K562 (cell line): ENCODE measurements around the gene HS6ST1. TPM values are rescaled to one million over a fixed set of nuclear protein-coding genes. Genes with fewer than 3 reads are reported as not detected.

Source experiments
- CTBP1 ChIP-seq: fragments of 450-650 bp; IDR thresholded peaks from 2 replicates; pipeline ENCODE4 v1.6.1; 2016; ENCODE audit warnings: borderline replicate concordance
- CXXC5 ChIP-seq: fragments of 250-450 bp; sonication (Bioruptor Pico); IDR thresholded peaks from 2 replicates; pipeline ENCODE4 v1.8.0; 2022; ENCODE audit warnings: inconsistent platforms, mild to moderate bottlenecking, moderate library complexity
- E2F4 ChIP-seq: sonication (generic); formaldehyde crosslinking; IDR thresholded peaks from 2 replicates; pipeline ENCODE4 v1.8.0; 2022; ENCODE audit warnings: mild to moderate bottlenecking, low read depth, missing genetic modification reagents
- ERF ChIP-seq: fragments of 450-650 bp; formaldehyde crosslinking; IDR thresholded peaks from 2 replicates; pipeline ENCODE4 v1.4.0; 2020; ENCODE audit warnings: mild to moderate bottlenecking, mixed read lengths
- ESRRB ChIP-seq: fragments of 250-450 bp; sonication (Bioruptor Pico); IDR thresholded peaks from 2 replicates; pipeline ENCODE4 v1.5.0; 2020; ENCODE audit warnings: mild to moderate bottlenecking, moderate library complexity, borderline replicate concordance
- MAFK ChIP-seq: IDR thresholded peaks from 2 replicates; pipeline ENCODE4 v1.6.1; 2011; ENCODE audit warnings: low read length, improper control_type of control experiment
- PHF8 ChIP-seq: fragments of 200-600 bp; sonication (generic); IDR thresholded peaks from 2 replicates; pipeline ENCODE4 v1.6.1; 2012; ENCODE audit warnings: mixed run types, mild to moderate bottlenecking, inconsistent platforms, low read length, moderate library complexity, borderline replicate concordance
- PURB ChIP-seq: sonication (generic); formaldehyde crosslinking; IDR thresholded peaks from 2 replicates; pipeline ENCODE4 v1.9.0; 2021; ENCODE audit warnings: low read depth, mild to moderate bottlenecking, missing genetic modification reagents
- RBM39 ChIP-seq: fragments of 200-400 bp; formaldehyde crosslinking; optimal IDR thresholded peaks from 2 replicates; pipeline ENCODE3; 2018; ENCODE audit warnings: low read depth, low read length
- SIN3B ChIP-seq: fragments of 450-650 bp; IDR thresholded peaks from 2 replicates; pipeline ENCODE4 v1.6.1; 2017; ENCODE audit warnings: low read depth, mild to moderate bottlenecking, moderate library complexity
- SMARCE1 ChIP-seq: fragments of 450-650 bp; IDR thresholded peaks from 2 replicates; pipeline ENCODE4 v1.7.1; 2016; ENCODE audit warnings: mild to moderate bottlenecking
- SMC3 ChIP-seq: conservative IDR thresholded peaks from 2 replicates; pipeline ENCODE4 v1.6.1; 2011; ENCODE audit warnings: low read depth, low read length, improper control_type of control experiment; ENCODE audit not compliant: insufficient read depth
- SREBF1 ChIP-seq: fragments of 150-350 bp; IDR thresholded peaks from 2 replicates; pipeline ENCODE4 v1.6.1; 2014; ENCODE audit warnings: antibody characterized with exemption, low read depth, low read length, borderline replicate concordance
- SREBF2 ChIP-seq: sonication (generic); formaldehyde crosslinking; IDR thresholded peaks from 2 replicates; pipeline ENCODE4 v1.4.0; 2020; ENCODE audit warnings: mild to moderate bottlenecking, missing genetic modification reagents
- STAT6 ChIP-seq: sonication (generic); formaldehyde crosslinking; IDR thresholded peaks from 2 replicates; pipeline ENCODE4 v1.8.1; 2023; ENCODE audit warnings: mild to moderate bottlenecking, missing genetic modification reagents
- TGIF2 ChIP-seq: sonication (generic); formaldehyde crosslinking; IDR thresholded peaks from 2 replicates; pipeline ENCODE4 v1.8.1; 2022; ENCODE audit warnings: mild to moderate bottlenecking, missing genetic modification reagents, moderate library complexity
- ZFP36 ChIP-seq: fragments of 150-350 bp; IDR thresholded peaks from 2 replicates; pipeline ENCODE4 v1.6.1; 2018; ENCODE audit warnings: low read length, low read depth; ENCODE audit not compliant: partially characterized antibody
- ZNF134 ChIP-seq: fragments of 250-450 bp; sonication (Bioruptor Pico); conservative IDR thresholded peaks from 2 replicates; pipeline ENCODE4 v1.4.0; 2020
- ZNF140 ChIP-seq: fragments of 250-450 bp; sonication (Bioruptor Pico); IDR thresholded peaks from 2 replicates; pipeline ENCODE4 v1.8.0; 2021; ENCODE audit warnings: moderate library complexity, mild to moderate bottlenecking, inconsistent platforms
- ZNF445 ChIP-seq: fragments of 250-450 bp; sonication (Bioruptor Pico); IDR thresholded peaks from 2 replicates; pipeline ENCODE4 v1.4.0; 2020; ENCODE audit warnings: low read depth, mild to moderate bottlenecking, moderate library complexity
- ZNF551 ChIP-seq: fragments of 250-450 bp; sonication (Bioruptor Pico); IDR thresholded peaks from 2 replicates; pipeline ENCODE4 v1.5.0; 2021; ENCODE audit warnings: mild to moderate bottlenecking, moderate library complexity
- ZNF639 ChIP-seq, 2 experiments: fragments of 200-800 bp in 1 of 2; sonication (Bioruptor generic) in 1 of 2; sonication (generic) in 1 of 2; formaldehyde crosslinking in 1 of 2; IDR thresholded peaks in 1 of 2; conservative IDR thresholded peaks in 1 of 2; 2 replicates each; pipeline versions ENCODE4 v1.5.0 to v1.6.1; 2016 to 2020; ENCODE audit warnings: missing compliant biosample characterization in 1 of 2, missing genetic modification characterization in 1 of 2, missing genetic modification reagents in 1 of 2
- ZNF695 ChIP-seq: fragments of 450-650 bp; formaldehyde crosslinking; IDR thresholded peaks from 2 replicates; pipeline ENCODE4 v1.4.0; 2020; ENCODE audit warnings: mild to moderate bottlenecking, moderate library complexity
- ZNF76 ChIP-seq: fragments of 250-450 bp; sonication (Bioruptor Pico); IDR thresholded peaks from 2 replicates; pipeline ENCODE4 v1.4.0; 2020; ENCODE audit warnings: mild to moderate bottlenecking, moderate library complexity, borderline replicate concordance
- polyA plus RNA-seq, 8 experiments: library from polyadenylated mRNA; depleted of rRNA in 4 of 8; stranded (reverse) in 5 of 8; unstranded in 3 of 8; fragments of >200 nt; fragmentation: Nextera tagmentation in 2 of 8; fragmentation: Illumina TruSeq in 1 of 8; extraction: Ambion mirVana in 2 of 8; extraction: Trizol in 1 of 8; gene quantifications; 2 replicates each; pipeline versions ENCODE4 v1.2.1 to v1.2.3, GENCODE V29; 2011 to 2014; ENCODE audit warnings: inconsistent platforms in 1 of 8, missing spikeins in 1 of 8
- total RNA-seq, 7 experiments: library from RNA; depleted of rRNA in 6 of 7; stranded (reverse); fragments of >200 nt in 6 of 7; fragmentation: Illumina TruSeq in 2 of 7; extraction: Trizol in 2 of 7; gene quantifications; 2 replicates each; pipeline versions ENCODE4 v1.2.1 to v1.2.3, GENCODE V29; 2011 to 2021; ENCODE audit warnings: low replicate concordance in 1 of 7

Gene HS6ST1
- total and polyA plus RNA-seq, 9 of the 15 experiments (the other 6 are each of a cell fraction or from before 2014, with no cell fraction given), result 0.06 to 7.4 (median 3.8) TPM

- TF ChIP-seq ZNF639 (CRISPR knock-in tag; conservative IDR thresholded peaks at IDR 0.05 in 1 of 2, IDR thresholded peaks at IDR 0.05 in 1 of 2), result peak in 1 of 2 experiments; percentile 37; a peak in 1 of 4 replicates
- peak; percentile 55; the same call in 1 of the 2 replicates for TF ChIP-seq PHF8
- TF ChIP-seq E2F4 (CRISPR knock-in tag), result no peak
- TF ChIP-seq ZFP36, result peak; percentile 98
- peak; percentile 71 for TF ChIP-seq CXXC5 (CRISPR knock-in tag)
- TF ChIP-seq TGIF2 (CRISPR knock-in tag), result no peak
- TF ChIP-seq STAT6 (CRISPR knock-in tag), result no peak
- TF ChIP-seq MAFK, result no peak
- no peak for TF ChIP-seq ZNF140 (CRISPR knock-in tag)
- TF ChIP-seq RBM39, result no peak
- no peak for TF ChIP-seq SREBF1
- TF ChIP-seq SREBF2 (CRISPR knock-in tag), result no peak
- TF ChIP-seq ZNF134 (CRISPR knock-in tag), result peak; percentile 55
- no peak for TF ChIP-seq ZNF76 (CRISPR knock-in tag)
- TF ChIP-seq ZNF551, result no peak
- TF ChIP-seq CTBP1, result peak; percentile 87
- TF ChIP-seq ZNF445 (CRISPR knock-in tag), result no peak
- no peak for TF ChIP-seq PURB (CRISPR knock-in tag)
- no peak for TF ChIP-seq ERF
- no peak for TF ChIP-seq ZNF695 (CRISPR knock-in tag)
- TF ChIP-seq SMARCE1, result no peak
- TF ChIP-seq SIN3B, result 0 out of 2 replicates have a peak, but pooled peaks have one; percentile 32
- peak; percentile 67 for TF ChIP-seq SMC3
- TF ChIP-seq ESRRB, result no peak
Observed at GRCh38 chr2:128321784-128322714, 3.4 kb upstream of the HS6ST1 start (continued).
